Kidney (tissue), 14 donors: ENCODE measurements around the gene USP36. TPM values are rescaled to one million over a fixed set of nuclear protein-coding genes. Genes with fewer than 3 reads are reported as not detected.

Experiments used
- DNase-seq, 5 donors: peaks; one replicate each; pipeline ENCODE4 v3.0.0-alpha.2; 2013 to 2020
- FAIRE-seq: peaks from 2 replicates; lab custom pipeline; 2012; peaks lifted over from hg19 to GRCh38; lab: Jason Lieb, UNC
- H3K27ac ChIP-seq, 2 donors: one replicate each; pipeline ENCODE4 v1.7.0; 2013; ENCODE audit warnings: low read depth in 2 of 2, low read length in 2 of 2, inconsistent platforms in 1 of 2
- H3K27me3 ChIP-seq: one replicate; pipeline ENCODE4 v1.7.1; 2013; ENCODE audit warnings: low read length, inconsistent platforms; ENCODE audit not compliant: control insufficient read depth, insufficient read depth
- H3K36me3 ChIP-seq, 3 donors: one replicate each; pipeline versions ENCODE4 v1.7.0 to v1.7.1; 2013; ENCODE audit warnings: low read length in 3 of 3, control low read depth in 1 of 3, inconsistent platforms in 1 of 3; ENCODE audit not compliant: insufficient read depth in 3 of 3, control insufficient read depth in 2 of 3
- H3K4me1 ChIP-seq, 3 donors: one replicate each; pipeline versions ENCODE4 v1.7.0 to v1.7.1; 2013; ENCODE audit warnings: low read length in 3 of 3, inconsistent platforms in 1 of 3, low read depth in 1 of 3; ENCODE audit not compliant: control insufficient read depth in 2 of 3, insufficient read depth in 2 of 3
- H3K4me3 ChIP-seq, 3 donors: one replicate each; pipeline versions ENCODE4 v1.7.0 to v1.8.1; 2013; ENCODE audit warnings: low read length in 3 of 3, control low read depth in 1 of 3, inconsistent platforms in 1 of 3
- H3K9ac ChIP-seq, 3 donors: one replicate each; pipeline versions ENCODE4 v1.7.0 to v1.7.1; 2013; ENCODE audit warnings: low read length in 3 of 3, control low read depth in 1 of 3, inconsistent platforms in 1 of 3
- H3K9me3 ChIP-seq, 3 donors: one replicate each; pipeline versions ENCODE4 v1.7.0 to v1.7.1; 2013; ENCODE audit warnings: low read length in 3 of 3, control low read depth in 1 of 3, inconsistent platforms in 1 of 3; ENCODE audit not compliant: control insufficient read depth in 2 of 3, insufficient read depth in 1 of 3
- intact Hi-C: fragments of 100-400 bp; cut with DNase I; formaldehyde crosslinking; loops from one replicate; pipeline ENCODE4 v1.11.1; 2022
- polyA plus RNA-seq: library from polyadenylated mRNA; stranded (reverse); fragments of 350-450 nt; fragmentation: Illumina TruSeq; extraction: RNeasy Lipid Tissue Mini Kit (QIAGEN cat#74804); gene quantifications from one replicate; pipeline ENCODE4 v1.2.3, GENCODE V29; 2014; ENCODE audit warnings: low read depth, low replicate concordance; ENCODE audit not compliant: insufficient read depth
- total RNA-seq: library from RNA; stranded (reverse); fragmentation: NEBNext Ultra II Directional; extraction: Animal tissue kit (Norgen Biotek cat#: 25700); gene quantifications from one replicate; pipeline ENCODE4 v1.2.1, GENCODE V29; 2021
- TF ChIP-seq, protein P1 (sequence below): IDR thresholded peaks from 3 replicates; pipeline ENCODE4 v1.5.1; 2012; ENCODE audit warnings: mild to moderate bottlenecking, moderate library complexity, borderline replicate concordance; ENCODE audit not compliant: insufficient read depth; ENCODE audit errors: extremely low read depth
- donor health status: control.
- donor health status: control.
- donor health status: control.
- donor health status: control.
- donor health status: control.
- donor health status: DM: yes; HTN: yes; CAD: no.
- donor health status: Normal renal cell carcinoma (clear cell type).

USP36 gene
- total and polyA plus RNA-seq, 2 donors from 2014 or later, result 17.0 to 66.2 TPM

GRCh38 chr17:78826836-78827509, 13.6 kb downstream of the USP36 start:
- H3K4me1 ChIP-seq, result no peaks in the 10 kb centered on the region
- no peak for DNase-seq
- intact Hi-C loops, result no loop called here
- peak overlapping the region; percentile 56 to 58 for H3K27ac ChIP-seq
- H3K36me3 ChIP-seq, result peaks cover 6 to 43% (median 37%) of the 10 kb centered on the region in 3 donors
- no peak overlapping the region for H3K9ac ChIP-seq
- no peaks in the 10 kb centered on the region for H3K27me3 ChIP-seq
- no peaks in the 10 kb centered on the region for H3K9me3 ChIP-seq
- FAIRE-seq, result no peak
- no peak overlapping the region for H3K4me3 ChIP-seq
- TF ChIP-seq, protein P1, sequence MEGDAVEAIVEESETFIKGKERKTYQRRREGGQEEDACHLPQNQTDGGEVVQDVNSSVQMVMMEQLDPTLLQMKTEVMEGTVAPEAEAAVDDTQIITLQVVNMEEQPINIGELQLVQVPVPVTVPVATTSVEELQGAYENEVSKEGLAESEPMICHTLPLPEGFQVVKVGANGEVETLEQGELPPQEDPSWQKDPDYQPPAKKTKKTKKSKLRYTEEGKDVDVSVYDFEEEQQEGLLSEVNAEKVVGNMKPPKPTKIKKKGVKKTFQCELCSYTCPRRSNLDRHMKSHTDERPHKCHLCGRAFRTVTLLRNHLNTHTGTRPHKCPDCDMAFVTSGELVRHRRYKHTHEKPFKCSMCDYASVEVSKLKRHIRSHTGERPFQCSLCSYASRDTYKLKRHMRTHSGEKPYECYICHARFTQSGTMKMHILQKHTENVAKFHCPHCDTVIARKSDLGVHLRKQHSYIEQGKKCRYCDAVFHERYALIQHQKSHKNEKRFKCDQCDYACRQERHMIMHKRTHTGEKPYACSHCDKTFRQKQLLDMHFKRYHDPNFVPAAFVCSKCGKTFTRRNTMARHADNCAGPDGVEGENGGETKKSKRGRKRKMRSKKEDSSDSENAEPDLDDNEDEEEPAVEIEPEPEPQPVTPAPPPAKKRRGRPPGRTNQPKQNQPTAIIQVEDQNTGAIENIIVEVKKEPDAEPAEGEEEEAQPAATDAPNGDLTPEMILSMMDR, result no peak

DNA sequence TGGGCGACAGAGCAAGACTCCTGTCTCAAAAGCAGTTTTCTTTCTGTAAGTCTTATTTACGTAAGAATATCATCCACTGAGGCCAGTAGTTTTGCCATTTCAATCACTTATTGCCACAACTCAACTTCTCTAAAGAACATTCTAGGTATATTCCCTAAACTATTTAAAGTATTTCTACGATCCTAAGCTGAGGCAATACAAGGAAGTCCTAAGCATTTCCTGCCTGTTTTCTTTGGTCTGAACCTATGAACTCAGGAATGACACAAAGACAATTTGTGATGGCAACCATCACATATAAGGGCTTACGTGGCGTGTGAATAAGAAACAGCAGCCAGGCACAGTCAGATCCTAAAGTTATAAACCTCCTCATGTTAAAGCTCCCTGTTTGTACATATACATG, 14.2 kb downstream of the USP36 start:
- no peak for DNase-seq
- H3K27ac ChIP-seq, result peak overlapping the region; percentile 56 to 58
- no peaks in the 10 kb centered on the region for H3K9me3 ChIP-seq
- TF ChIP-seq, protein P1, result no peak
- H3K4me3 ChIP-seq, result no peak overlapping the region
- H3K27me3 ChIP-seq, result no peaks in the 10 kb centered on the region
- H3K9ac ChIP-seq, result no peak overlapping the region
- no peaks in the 10 kb centered on the region for H3K4me1 ChIP-seq
- no peak for FAIRE-seq
- H3K36me3 ChIP-seq, result peaks cover 8 to 42% (median 37%) of the 10 kb centered on the region in 3 donors
- intact Hi-C loops, result no loop called here

GRCh38 chr17:78825696-78826095, 14.9 kb downstream of the USP36 start:
- no peaks in the 10 kb centered on the region for H3K27me3 ChIP-seq
- H3K4me1 ChIP-seq, result no peaks in the 10 kb centered on the region
- no peak overlapping the region for H3K9ac ChIP-seq
- H3K4me3 ChIP-seq, result no peak overlapping the region
- DNase-seq (no peak), FAIRE-seq (no peak)
- TF ChIP-seq, protein P1, result no peak
- no peak overlapping the region for H3K27ac ChIP-seq
- intact Hi-C loops, result no loop called here
- no peaks in the 10 kb centered on the region for H3K9me3 ChIP-seq
- peaks cover 9 to 45% (median 39%) of the 10 kb centered on the region in 3 donors for H3K36me3 ChIP-seq
